K562 (cell line): ENCODE data around the gene CACNA1A.

Experiments used
- ADNP ChIP-seq: fragments of 200-800 bp; sonication (Bioruptor generic); IDR thresholded peaks from 2 replicates; pipeline ENCODE4 v1.6.1; 2016; ENCODE audit warnings: missing genetic modification characterization, missing compliant biosample characterization
- CTCF ChIP-seq, 3 experiments: IDR thresholded peaks in 2 of 3; conservative IDR thresholded peaks in 1 of 3; 2 replicates each; pipeline ENCODE4 v1.5.1; 2011 to 2012; ENCODE audit warnings: low read length in 3 of 3, mild to moderate bottlenecking in 3 of 3, control low read depth in 2 of 3, improper control_type of control experiment in 1 of 3, inconsistent platforms in 1 of 3, low read depth in 1 of 3, mixed read lengths in 1 of 3, moderate library complexity in 1 of 3; ENCODE audit not compliant: insufficient read depth in 2 of 3
- FOXM1 ChIP-seq, 2 experiments: fragments of 450-650 bp in 1 of 2; sonication (generic) in 1 of 2; formaldehyde crosslinking in 1 of 2; IDR thresholded peaks; 2 replicates each; pipeline versions ENCODE4 v1.6.1 to v1.9.0; 2017 to 2022; ENCODE audit warnings: low read depth in 2 of 2, mild to moderate bottlenecking in 2 of 2, missing genetic modification reagents in 1 of 2, moderate library complexity in 1 of 2
- RAD21 ChIP-seq, 2 experiments: fragments of 250-450 bp in 1 of 2; fragments of 450-650 bp in 1 of 2; sonication (Bioruptor Pico) in 1 of 2; formaldehyde crosslinking in 1 of 2; IDR thresholded peaks in 1 of 2; conservative IDR thresholded peaks in 1 of 2; 2 replicates each; pipeline versions ENCODE4 v1.4.0 to v1.8.0; 2020 to 2022; ENCODE audit warnings: mild to moderate bottlenecking in 2 of 2, moderate library complexity in 1 of 2

GRCh38 chr19:13330285-13330684, 176.0 kb downstream of the CACNA1A start:
- TF ChIP-seq ADNP (tag), result peak; percentile 50; the same call in 1 of the 2 replicates
- TF ChIP-seq FOXM1 (IDR thresholded peaks at IDR 0.05; ENCODE audit: low read depth), result no peak
- no peak for TF ChIP-seq FOXM1 (CRISPR knock-in tag; IDR thresholded peaks at IDR 0.05; ENCODE audit: low read depth)
- no peak for TF ChIP-seq CTCF (IDR thresholded peaks at IDR 0.05 in 2 of 3, conservative IDR thresholded peaks at IDR 0.05 in 1 of 3; ENCODE audit: insufficient read depth in 2 of 3, low read depth in 1 of 3, low read length in 3 of 3)
- TF ChIP-seq RAD21 (CRISPR knock-in tag; conservative IDR thresholded peaks at IDR 0.05 in 1 of 2, IDR thresholded peaks at IDR 0.05 in 1 of 2), result no peak
